Measurements from ENCODE around the gene MLEC.

Gene MLEC

GRCh38 chr12:120640861-120641833 lies 45.8 kb upstream of the MLEC start:
- Histone ChIP-seq H3K27ac (ENCODE audit: low read depth, low read length, poor library complexity, severe bottlenecking) (no peak overlapping the region), H3K4me3 (ENCODE audit: low read depth, low read length, poor library complexity, severe bottlenecking) (peak overlapping the region; percentile 54), H3K36me3 (ENCODE audit: insufficient read depth, low read length) (no peaks in the 10 kb centered on the region), H4K20me1 (ENCODE audit: insufficient read depth, low read length) (no peaks in the 10 kb centered on the region), H3K4me2 (ENCODE audit: low read length) (peak overlapping the region; percentile 91), H2AFZ (ENCODE audit: low read length) (no peak overlapping the region), H3F3A (ENCODE audit: insufficient read depth, low read length) (no peaks in the 10 kb centered on the region), H3K9me2 (ENCODE audit: low read depth, low read length) (no peaks in the 10 kb centered on the region), H3K27me3 (ENCODE audit: insufficient read depth, low read length) (peaks cover 13% of the 10 kb centered on the region), H3K4me1 (ENCODE audit: insufficient read depth, low read length, severe bottlenecking) (peaks cover 14% of the 10 kb centered on the region), H3K9me3 (ENCODE audit: low read length) (no peaks in the 10 kb centered on the region), H3K79me2 (ENCODE audit: insufficient read depth, low read length) (no peaks in the 10 kb centered on the region), H3K9ac (ENCODE audit: low read length) (no peak overlapping the region)
- TF ChIP-seq EZH2 (IDR thresholded peaks at IDR 0.05; ENCODE audit: borderline replicate concordance, low read length) (no peak), CTCF (IDR thresholded peaks at IDR 0.05; ENCODE audit: low read length) (no peak)

DNA sequence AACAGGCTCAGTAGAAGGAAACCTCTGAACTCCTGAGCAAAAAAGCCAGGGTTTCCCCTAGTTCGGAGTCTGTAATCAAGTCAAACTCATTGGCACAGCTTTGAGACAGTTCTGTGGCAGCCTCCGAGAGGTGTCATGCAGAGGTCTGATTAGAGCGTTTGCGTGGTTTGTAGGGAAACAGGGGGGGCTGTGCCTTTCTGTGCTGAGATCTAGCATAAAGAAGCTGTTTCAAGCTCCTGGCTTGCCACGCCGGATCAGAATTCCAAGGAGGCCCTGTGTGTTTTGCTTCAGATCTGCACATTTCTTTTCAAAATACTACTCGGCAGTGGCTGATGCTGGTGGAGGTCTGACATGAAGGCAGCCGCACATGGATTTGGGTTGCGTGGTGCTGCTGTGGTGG lies 44.8 kb upstream of the MLEC start:
- no peaks in the 10 kb centered on the region for H4K20me1 ChIP-seq (ENCODE audit: insufficient read depth, low read length)
- H3F3A ChIP-seq (ENCODE audit: insufficient read depth, low read length), result no peaks in the 10 kb centered on the region
- peaks cover 14% of the 10 kb centered on the region for H3K4me1 ChIP-seq (ENCODE audit: insufficient read depth, low read length, severe bottlenecking)
- H3K79me2 ChIP-seq (ENCODE audit: insufficient read depth, low read length), result no peaks in the 10 kb centered on the region
- H3K4me2 ChIP-seq (ENCODE audit: low read length), result no peak overlapping the region
- TF ChIP-seq EZH2 (IDR thresholded peaks at IDR 0.05; ENCODE audit: borderline replicate concordance, low read length) (no peak), CTCF (IDR thresholded peaks at IDR 0.05; ENCODE audit: low read length) (no peak)
- H3K36me3 ChIP-seq (ENCODE audit: insufficient read depth, low read length), result no peaks in the 10 kb centered on the region
- no peak overlapping the region for H3K27ac ChIP-seq (ENCODE audit: low read depth, low read length, poor library complexity, severe bottlenecking)
- H3K9me2 ChIP-seq (ENCODE audit: low read depth, low read length), result no peaks in the 10 kb centered on the region
- H3K4me3 ChIP-seq (ENCODE audit: low read depth, low read length, poor library complexity, severe bottlenecking), result no peak overlapping the region
- H2AFZ ChIP-seq (ENCODE audit: low read length), result no peak overlapping the region
- no peaks in the 10 kb centered on the region for H3K9me3 ChIP-seq (ENCODE audit: low read length)
- H3K9ac ChIP-seq (ENCODE audit: low read length), result no peak overlapping the region
- peaks cover 13% of the 10 kb centered on the region for H3K27me3 ChIP-seq (ENCODE audit: insufficient read depth, low read length)

DNA sequence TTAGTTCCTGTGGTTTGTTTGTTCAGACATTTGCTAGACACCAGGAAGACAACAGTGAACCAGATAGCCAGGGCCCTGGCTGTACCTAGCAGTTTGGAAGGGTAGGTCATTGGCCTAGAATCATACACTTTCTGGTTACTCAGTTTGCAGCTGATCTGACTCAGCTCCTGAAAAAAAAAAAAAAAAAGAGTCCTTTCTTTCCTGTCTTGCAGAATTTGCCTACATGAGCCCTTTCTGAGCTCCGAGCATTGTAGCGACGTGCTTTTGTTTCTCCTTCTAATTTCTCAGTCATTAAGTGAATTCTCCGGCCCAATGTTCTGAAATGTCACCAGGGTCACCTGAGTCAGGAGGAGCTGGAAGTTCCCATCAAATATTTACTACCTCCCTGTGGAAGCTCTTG lies 44.1 kb upstream of the MLEC start:
- Histone ChIP-seq H3K9me2 (ENCODE audit: low read depth, low read length) (no peaks in the 10 kb centered on the region), H3K79me2 (ENCODE audit: insufficient read depth, low read length) (no peaks in the 10 kb centered on the region), H3K27ac (ENCODE audit: low read depth, low read length, poor library complexity, severe bottlenecking) (no peak overlapping the region), H4K20me1 (ENCODE audit: insufficient read depth, low read length) (no peaks in the 10 kb centered on the region), H2AFZ (ENCODE audit: low read length) (no peak overlapping the region), H3K4me1 (ENCODE audit: insufficient read depth, low read length, severe bottlenecking) (peaks cover 14% of the 10 kb centered on the region), H3K27me3 (ENCODE audit: insufficient read depth, low read length) (peaks cover 13% of the 10 kb centered on the region), H3F3A (ENCODE audit: insufficient read depth, low read length) (no peaks in the 10 kb centered on the region), H3K9me3 (ENCODE audit: low read length) (no peaks in the 10 kb centered on the region), H3K36me3 (ENCODE audit: insufficient read depth, low read length) (no peaks in the 10 kb centered on the region), H3K4me2 (ENCODE audit: low read length) (no peak overlapping the region), H3K9ac (ENCODE audit: low read length) (no peak overlapping the region), H3K4me3 (ENCODE audit: low read depth, low read length, poor library complexity, severe bottlenecking) (no peak overlapping the region)
- no peak for TF ChIP-seq EZH2 (IDR thresholded peaks at IDR 0.05; ENCODE audit: borderline replicate concordance, low read length)
- no peak for TF ChIP-seq CTCF (IDR thresholded peaks at IDR 0.05; ENCODE audit: low read length)

All from OCI-LY1 (cell line).